Measurements from ENCODE around the gene EBNA1BP2.
"Not testable (repeated sequence)": the region's sequence is repeated elsewhere in the genome, so short reads cannot be mapped to it uniquely, and the experiment has no call there.

DNA sequence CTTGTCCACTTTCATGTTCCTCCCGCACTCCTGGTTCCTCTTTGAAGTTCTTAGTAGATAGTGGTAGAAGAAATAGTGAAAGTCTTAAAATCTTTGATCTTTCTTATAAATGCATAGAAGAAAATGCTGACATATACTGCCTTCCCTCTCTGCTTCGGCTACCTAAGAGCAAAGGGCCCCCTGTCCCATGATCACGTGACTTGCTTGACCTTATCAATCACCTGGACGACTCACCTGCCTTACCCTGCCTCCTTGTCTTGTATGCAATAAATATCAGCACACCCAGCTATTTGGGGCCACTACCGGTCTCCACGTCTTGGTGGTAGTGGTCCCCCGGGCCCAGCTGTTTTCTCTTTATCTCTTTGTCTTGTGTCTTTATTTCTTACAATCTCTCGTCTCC lies 32.8 kb downstream of the EBNA1BP2 start:
- not testable (repeated sequence) for TF ChIP-seq EZH2 (IDR thresholded peaks at IDR 0.05; ENCODE audit: borderline replicate concordance, low read depth, low read length, poor library complexity, severe bottlenecking)
- TF ChIP-seq, protein P1, sequence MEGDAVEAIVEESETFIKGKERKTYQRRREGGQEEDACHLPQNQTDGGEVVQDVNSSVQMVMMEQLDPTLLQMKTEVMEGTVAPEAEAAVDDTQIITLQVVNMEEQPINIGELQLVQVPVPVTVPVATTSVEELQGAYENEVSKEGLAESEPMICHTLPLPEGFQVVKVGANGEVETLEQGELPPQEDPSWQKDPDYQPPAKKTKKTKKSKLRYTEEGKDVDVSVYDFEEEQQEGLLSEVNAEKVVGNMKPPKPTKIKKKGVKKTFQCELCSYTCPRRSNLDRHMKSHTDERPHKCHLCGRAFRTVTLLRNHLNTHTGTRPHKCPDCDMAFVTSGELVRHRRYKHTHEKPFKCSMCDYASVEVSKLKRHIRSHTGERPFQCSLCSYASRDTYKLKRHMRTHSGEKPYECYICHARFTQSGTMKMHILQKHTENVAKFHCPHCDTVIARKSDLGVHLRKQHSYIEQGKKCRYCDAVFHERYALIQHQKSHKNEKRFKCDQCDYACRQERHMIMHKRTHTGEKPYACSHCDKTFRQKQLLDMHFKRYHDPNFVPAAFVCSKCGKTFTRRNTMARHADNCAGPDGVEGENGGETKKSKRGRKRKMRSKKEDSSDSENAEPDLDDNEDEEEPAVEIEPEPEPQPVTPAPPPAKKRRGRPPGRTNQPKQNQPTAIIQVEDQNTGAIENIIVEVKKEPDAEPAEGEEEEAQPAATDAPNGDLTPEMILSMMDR (conservative IDR thresholded peaks at IDR 0.05; ENCODE audit: low read depth, low read length) = not testable (repeated sequence)

Data from A673 (cell line).